GM18499 (cell line): ENCODE data around the gene ANXA4.

Experiments
- ATAC-seq: cut with Tn5 transposase; IDR thresholded peaks from one replicate; pipeline ENCODE4 v1.9.1; 2021; ENCODE audit warnings: moderate number of reproducible peaks; ENCODE audit not compliant: insufficient read depth, unreplicated experiment

ANXA4 gene

GRCh38 chr2:69833752-69834151, 91.8 kb downstream of the ANXA4 start:
- no peak for ATAC-seq

DNA sequence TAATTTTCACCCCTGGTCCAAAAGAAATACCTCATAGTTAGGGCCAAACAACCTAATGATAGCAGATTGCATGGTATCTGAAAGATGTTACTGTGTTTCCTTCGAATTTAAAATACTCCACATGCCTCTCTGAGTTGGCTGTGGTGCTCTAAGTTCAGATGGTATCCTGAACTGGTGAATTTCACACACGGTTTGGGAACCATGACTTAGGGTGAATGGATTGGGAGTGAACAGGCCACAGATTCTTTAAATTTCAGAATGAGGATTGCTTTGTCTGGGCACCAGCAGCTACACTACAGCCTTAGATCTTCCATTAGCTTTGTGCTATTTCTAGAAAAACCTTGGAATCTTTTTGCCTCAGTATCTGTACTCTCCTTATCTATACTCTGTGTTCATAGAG, 93.7 kb downstream of the ANXA4 start:
- ATAC-seq = no peak

DNA sequence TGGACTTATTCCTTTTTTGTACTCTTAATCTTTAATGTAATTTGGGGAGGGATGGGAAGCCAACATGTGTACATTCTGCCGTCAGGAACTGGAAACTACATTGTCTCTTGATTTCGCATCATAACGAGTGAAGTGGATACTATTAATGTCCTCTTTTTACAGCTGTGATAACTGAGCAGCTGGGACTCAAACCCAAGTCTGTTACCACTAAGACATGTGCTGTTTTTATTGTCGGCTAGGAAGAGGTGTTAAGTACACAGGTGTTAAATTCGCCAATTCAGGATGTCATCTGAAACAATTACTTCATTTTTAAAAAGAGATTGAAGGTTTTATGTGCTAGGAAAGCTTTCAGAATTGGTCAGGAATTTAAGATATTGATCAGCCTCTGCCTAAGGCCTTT, 94.4 kb downstream of the ANXA4 start:
- ATAC-seq = no peak

- no peak for ATAC-seq
These were observed 95.6 kb downstream of the ANXA4 start for GRCh38 chr2:69837533-69837932.

DNA sequence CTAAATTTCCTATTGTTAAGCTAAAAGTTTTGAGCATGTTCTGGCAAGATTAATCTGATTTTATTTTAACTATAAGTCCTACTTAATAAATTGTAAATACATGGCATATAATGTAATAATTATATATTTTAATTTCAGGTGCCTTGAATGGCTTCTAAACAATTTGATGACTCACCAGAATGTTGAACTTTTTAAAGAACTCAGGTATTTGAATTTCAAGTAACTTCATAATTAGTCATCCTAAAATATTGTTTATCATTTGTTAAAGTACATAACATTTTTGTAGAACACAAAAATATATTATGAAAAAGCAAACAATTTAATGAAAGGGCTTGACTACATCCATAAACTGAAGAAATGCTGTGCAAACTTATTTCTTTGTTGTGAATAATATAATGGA, 102.1 kb downstream of the ANXA4 start:
- ATAC-seq = no peak

GRCh38 chr2:69844560-69844959, 102.6 kb downstream of the ANXA4 start:
- ATAC-seq = no peak

DNA sequence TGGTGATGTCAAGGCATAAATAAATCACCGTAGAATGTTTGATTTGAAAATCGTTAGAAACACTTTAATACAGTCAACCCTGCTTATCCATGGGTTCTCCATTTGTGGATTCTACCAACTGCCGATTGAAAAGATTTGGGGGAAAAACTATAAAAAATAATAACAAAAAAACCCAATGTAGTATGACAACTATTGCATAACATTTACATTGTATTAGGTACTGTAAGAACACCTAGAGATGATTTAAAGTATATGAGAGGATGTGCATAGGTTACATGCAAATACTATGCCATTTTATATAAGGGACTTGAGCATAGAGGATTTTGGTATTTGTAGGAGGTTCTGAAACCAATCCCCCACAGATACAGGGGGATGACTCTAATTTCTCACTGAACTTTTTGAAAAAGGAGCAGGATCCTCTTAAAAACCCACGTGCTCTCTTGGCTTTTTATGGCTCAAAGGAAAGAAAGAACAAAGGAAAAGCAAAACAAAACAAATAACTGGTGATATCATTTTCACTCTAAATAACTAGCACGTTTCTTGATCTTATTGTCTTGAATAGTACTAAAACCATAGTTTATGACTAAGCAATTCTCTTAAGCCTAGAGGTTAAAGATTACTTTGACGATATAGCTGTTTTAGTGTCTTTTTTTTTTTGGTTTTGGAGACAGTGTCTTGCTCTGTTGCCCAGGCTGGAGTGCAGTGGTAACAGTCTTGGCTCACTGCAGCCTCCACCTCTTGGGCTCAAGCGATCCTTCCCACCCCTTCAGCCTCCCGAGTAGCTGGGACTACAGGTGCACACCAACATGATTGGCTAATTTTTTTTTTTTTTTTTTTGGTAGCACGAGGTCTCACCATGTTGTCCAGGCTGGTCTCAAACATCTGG, 104.5 kb downstream of the ANXA4 start:
- no peak for ATAC-seq

DNA sequence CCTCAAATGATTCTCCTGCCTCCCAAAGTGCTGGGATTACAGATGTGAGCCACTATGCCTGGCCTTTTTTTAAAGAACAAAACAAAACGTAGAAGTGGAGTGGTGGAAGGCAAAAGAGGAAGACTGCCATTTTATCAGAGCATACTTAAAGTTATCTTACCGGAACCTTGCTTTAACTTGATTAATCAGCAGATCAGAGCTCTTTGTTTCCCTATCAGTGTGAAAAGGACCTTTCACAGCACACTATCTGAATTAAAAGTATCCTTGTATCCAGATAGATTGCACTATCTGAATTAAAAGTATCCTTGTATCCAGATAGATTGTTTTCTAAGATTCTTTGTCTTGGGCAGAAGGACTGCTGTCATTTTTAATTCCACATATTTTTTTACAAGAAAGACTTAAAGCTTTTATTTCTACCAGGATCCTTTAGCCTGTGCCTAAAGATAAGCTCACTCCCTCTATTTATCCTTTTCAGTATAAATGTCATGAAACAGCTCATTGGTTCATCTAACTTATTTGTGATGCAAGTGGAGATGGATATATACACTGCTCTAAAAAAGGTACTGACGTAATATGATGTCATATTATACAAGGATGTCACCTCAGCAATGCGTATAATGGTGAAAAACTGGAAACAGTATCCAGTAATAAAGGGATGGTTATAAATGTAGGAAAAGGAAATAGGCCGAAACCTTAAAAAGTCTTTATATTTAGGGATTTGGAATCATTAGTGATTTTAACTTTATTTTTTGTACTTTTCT, 105.3 kb downstream of the ANXA4 start:
- no peak for ATAC-seq

DNA sequence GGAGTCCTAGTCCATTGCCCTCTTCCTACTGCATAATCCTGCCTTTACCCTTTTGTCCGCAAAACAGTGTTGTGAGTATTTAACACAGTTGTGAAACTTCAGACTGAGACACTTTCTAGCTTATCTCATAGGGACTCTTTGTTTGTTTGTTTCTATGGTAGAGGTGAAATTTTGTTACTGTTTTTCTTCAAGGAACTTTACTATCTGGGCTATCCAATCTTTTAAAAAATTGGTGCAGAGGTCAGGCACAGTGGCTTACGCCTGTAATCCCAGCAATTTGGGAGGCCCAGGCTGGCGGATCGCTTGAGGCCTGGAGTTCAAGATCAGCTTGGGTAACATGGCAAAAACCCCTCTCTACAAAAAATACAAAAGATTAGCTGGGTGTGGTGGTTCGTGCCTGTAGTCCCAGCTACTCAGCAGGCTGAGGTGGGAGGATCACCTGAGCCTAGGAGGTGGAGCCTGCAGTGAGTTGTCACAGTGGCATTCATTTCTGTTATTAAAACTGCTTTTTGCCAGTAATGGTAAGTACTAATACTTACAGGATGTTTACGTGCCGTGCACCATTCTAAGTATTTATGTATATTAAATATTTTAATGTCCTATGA, 106.4 kb downstream of the ANXA4 start:
- no peak for ATAC-seq

GRCh38 chr2:69858261-69858660, 116.3 kb downstream of the ANXA4 start:
- no peak for ATAC-seq

GRCh38 chr2:69863298-69863697, 121.4 kb downstream of the ANXA4 start:
- ATAC-seq = no peak
